Measurements from ENCODE around the gene LAMP1. TPM values are rescaled to one million over a fixed set of nuclear protein-coding genes. Genes with fewer than 3 reads are reported as not detected.
"Not testable (repeated sequence)": the region's sequence is repeated elsewhere in the genome, so short reads cannot be mapped to it uniquely, and the experiment has no call there.

Gene LAMP1
- total and polyA plus RNA-seq, 2 donors from 2014 or later = 210 to 256 TPM

DNA sequence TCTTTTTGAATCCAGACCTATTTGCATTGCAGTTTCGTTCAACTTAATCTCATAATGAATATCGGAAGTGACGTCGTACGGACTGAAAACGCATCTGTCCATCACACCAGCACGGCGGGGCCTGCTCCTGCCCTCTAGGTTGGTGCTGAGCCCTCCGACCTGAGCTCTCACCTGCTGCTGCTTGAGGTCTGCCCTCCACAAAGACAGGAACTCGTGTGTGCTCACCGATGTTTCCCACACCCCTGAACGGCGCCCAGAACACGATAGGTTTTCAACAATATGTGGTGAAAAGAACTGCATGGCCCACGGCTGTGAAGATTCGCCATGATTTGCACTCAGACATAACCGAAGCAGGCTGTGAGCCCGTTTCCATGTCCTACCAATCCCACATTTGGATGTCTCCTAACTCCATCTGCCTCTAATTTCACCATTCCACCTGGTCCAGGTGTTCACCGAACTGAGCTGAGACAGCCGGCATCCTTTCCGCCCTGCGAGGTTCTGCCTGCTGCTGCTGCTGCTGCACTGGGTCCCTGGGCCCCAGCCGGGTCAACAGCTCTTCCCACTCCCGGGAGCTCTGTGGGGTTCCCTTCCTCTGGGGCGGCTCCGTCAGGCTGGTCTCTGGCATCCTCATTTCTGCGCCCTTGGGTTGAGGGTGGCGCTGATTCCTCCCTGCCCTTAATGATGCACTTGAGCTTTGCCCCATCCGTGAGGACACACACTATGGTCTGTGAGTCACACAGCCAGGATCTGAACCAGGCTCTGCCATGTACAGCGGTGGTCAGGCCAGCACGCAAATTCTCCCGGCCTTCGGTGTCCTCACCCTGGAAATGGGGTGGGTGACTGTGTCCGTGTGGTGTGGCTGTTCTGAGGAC is 46.0 kb downstream of the LAMP1 start:
- H3K4me1 ChIP-seq (ENCODE audit: control insufficient read depth in 2 of 3, insufficient read depth in 2 of 3, low read depth in 1 of 3, low read length in 3 of 3) = no peaks in the 10 kb centered on the region
- TF ChIP-seq, protein P1, sequence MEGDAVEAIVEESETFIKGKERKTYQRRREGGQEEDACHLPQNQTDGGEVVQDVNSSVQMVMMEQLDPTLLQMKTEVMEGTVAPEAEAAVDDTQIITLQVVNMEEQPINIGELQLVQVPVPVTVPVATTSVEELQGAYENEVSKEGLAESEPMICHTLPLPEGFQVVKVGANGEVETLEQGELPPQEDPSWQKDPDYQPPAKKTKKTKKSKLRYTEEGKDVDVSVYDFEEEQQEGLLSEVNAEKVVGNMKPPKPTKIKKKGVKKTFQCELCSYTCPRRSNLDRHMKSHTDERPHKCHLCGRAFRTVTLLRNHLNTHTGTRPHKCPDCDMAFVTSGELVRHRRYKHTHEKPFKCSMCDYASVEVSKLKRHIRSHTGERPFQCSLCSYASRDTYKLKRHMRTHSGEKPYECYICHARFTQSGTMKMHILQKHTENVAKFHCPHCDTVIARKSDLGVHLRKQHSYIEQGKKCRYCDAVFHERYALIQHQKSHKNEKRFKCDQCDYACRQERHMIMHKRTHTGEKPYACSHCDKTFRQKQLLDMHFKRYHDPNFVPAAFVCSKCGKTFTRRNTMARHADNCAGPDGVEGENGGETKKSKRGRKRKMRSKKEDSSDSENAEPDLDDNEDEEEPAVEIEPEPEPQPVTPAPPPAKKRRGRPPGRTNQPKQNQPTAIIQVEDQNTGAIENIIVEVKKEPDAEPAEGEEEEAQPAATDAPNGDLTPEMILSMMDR (IDR thresholded peaks at IDR 0.05; ENCODE audit: borderline replicate concordance, extremely low read depth, insufficient read depth) = no peak
- DNase-seq (peak in 1 of 5 donors; percentile 58), FAIRE-seq (no peak)
- H3K36me3 ChIP-seq (ENCODE audit: control insufficient read depth in 2 of 3, insufficient read depth in 3 of 3, low read length in 3 of 3) = peaks cover 0 to 8% (median 2%) of the 10 kb centered on the region in 3 donors
- no peak overlapping the region for H3K9ac ChIP-seq (ENCODE audit: low read length in 3 of 3)
- no peaks in the 10 kb centered on the region for H3K27me3 ChIP-seq (ENCODE audit: control insufficient read depth, insufficient read depth, low read length)
- H3K27ac ChIP-seq (ENCODE audit: low read depth in 2 of 2, low read length in 2 of 2) = no peak overlapping the region
- intact Hi-C loops (cut with DNase I) = no loop called here
- H3K4me3 ChIP-seq (ENCODE audit: low read length in 3 of 3) = no peak overlapping the region
- H3K9me3 ChIP-seq (ENCODE audit: control insufficient read depth in 2 of 3, insufficient read depth in 1 of 3, low read length in 3 of 3) = no peaks in the 10 kb centered on the region

DNA sequence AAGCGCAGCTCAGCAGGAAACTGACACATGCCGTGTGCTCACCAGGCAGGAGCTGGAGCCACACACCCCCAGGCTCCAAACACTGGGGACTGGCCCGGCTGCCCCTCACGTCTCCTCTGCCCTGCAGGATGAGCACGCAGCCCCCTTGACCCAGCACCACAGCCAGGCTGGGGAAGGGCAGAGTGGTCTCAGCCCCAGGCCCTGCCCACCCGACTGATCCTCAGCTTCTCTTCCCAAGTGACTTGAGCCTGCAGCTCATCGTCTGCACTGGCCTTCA is 46.6 kb downstream of the LAMP1 start:
- no peak overlapping the region for H3K27ac ChIP-seq (ENCODE audit: low read depth in 2 of 2, low read length in 2 of 2)
- H3K4me1 ChIP-seq (ENCODE audit: control insufficient read depth in 2 of 3, insufficient read depth in 2 of 3, low read depth in 1 of 3, low read length in 3 of 3) = no peaks in the 10 kb centered on the region
- H3K4me3 ChIP-seq (ENCODE audit: low read length in 3 of 3) = no peak overlapping the region
- intact Hi-C loops (cut with DNase I) = no loop called here
- no peaks in the 10 kb centered on the region for H3K27me3 ChIP-seq (ENCODE audit: control insufficient read depth, insufficient read depth, low read length)
- no peaks in the 10 kb centered on the region for H3K9me3 ChIP-seq (ENCODE audit: control insufficient read depth in 2 of 3, insufficient read depth in 1 of 3, low read length in 3 of 3)
- TF ChIP-seq, protein P1 (IDR thresholded peaks at IDR 0.05; ENCODE audit: borderline replicate concordance, extremely low read depth, insufficient read depth) = no peak
- FAIRE-seq (no peak), DNase-seq (peak in 1 of 5 donors; percentile 38)
- H3K36me3 ChIP-seq (ENCODE audit: control insufficient read depth in 2 of 3, insufficient read depth in 3 of 3, low read length in 3 of 3) = peaks cover 0 to 8% (median 0%) of the 10 kb centered on the region in 3 donors
- H3K9ac ChIP-seq (ENCODE audit: low read length in 3 of 3) = no peak overlapping the region

DNA sequence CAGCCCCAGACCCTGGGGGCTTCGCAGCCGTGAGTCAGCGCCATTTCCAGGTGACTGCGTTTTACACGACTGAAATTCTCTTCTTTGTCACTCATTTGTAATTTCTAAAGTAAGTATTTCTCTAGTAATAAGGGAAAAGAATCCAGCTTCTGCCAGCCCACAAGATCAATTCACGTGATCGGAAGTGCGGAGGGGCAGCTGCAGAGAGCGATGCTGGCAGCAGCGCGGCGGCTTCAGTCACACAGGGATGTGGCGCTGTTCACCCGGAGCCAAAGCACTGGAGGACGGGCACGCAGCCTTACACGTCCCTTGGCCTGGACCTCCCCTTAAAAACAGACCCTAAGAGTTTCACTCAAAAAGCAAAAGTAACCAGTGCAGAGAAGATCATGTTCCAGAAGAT is 48.4 kb downstream of the LAMP1 start:
- FAIRE-seq (no peak), DNase-seq (peak in 1 of 5 donors; percentile 21)
- intact Hi-C loops (cut with DNase I) = no loop called here
- no peaks in the 10 kb centered on the region for H3K9me3 ChIP-seq (ENCODE audit: control insufficient read depth in 2 of 3, insufficient read depth in 1 of 3, low read length in 3 of 3)
- no peak overlapping the region for H3K9ac ChIP-seq (ENCODE audit: low read length in 3 of 3)
- H3K36me3 ChIP-seq (ENCODE audit: control insufficient read depth in 2 of 3, insufficient read depth in 3 of 3, low read length in 3 of 3) = peaks cover 0 to 9% (median 7%) of the 10 kb centered on the region in 3 donors
- H3K27ac ChIP-seq (ENCODE audit: low read depth in 2 of 2, low read length in 2 of 2) = no peak overlapping the region
- H3K4me1 ChIP-seq (ENCODE audit: control insufficient read depth in 2 of 3, insufficient read depth in 2 of 3, low read depth in 1 of 3, low read length in 3 of 3) = no peaks in the 10 kb centered on the region
- H3K4me3 ChIP-seq (ENCODE audit: low read length in 3 of 3) = no peak overlapping the region
- TF ChIP-seq, protein P1 (IDR thresholded peaks at IDR 0.05; ENCODE audit: borderline replicate concordance, extremely low read depth, insufficient read depth) = no peak
- H3K27me3 ChIP-seq (ENCODE audit: control insufficient read depth, insufficient read depth, low read length) = no peaks in the 10 kb centered on the region

DNA sequence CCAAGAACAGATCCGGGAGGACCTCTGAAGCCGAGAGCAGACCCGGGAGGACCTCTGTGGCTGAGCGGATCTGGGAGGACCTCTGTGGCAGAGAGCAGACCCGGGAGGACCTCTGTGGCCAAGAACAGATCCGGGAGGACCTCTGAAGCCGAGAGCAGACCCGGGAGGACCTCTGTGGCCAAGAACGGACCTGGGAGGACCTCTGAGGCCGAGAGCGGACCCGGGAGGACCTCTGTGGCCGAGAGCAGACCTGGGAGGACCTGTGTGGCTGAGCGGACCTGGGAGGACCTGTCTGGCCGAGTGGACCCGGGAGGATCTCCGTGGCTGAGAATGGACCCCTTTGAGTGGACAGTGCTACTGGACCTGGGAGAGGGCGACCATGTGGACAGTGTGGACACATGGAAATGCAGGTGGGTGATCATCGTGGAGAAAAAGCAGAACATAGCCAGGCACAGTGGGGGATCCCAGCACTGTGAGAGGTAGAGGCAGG is 50.7 kb downstream of the LAMP1 start:
- intact Hi-C loops (cut with DNase I); FAIRE-seq; H3K27ac ChIP-seq (ENCODE audit: low read depth in 2 of 2, low read length in 2 of 2); H3K27me3 ChIP-seq (ENCODE audit: control insufficient read depth, insufficient read depth, low read length); H3K9ac ChIP-seq (ENCODE audit: low read length in 3 of 3); H3K4me1 ChIP-seq (ENCODE audit: control insufficient read depth in 2 of 3, insufficient read depth in 2 of 3, low read depth in 1 of 3, low read length in 3 of 3); H3K9me3 ChIP-seq (ENCODE audit: control insufficient read depth in 2 of 3, insufficient read depth in 1 of 3, low read length in 3 of 3); H3K4me3 ChIP-seq (ENCODE audit: low read length in 3 of 3): not testable (repeated sequence)
- peak in 1 of 5 donors; percentile 48 for DNase-seq
- H3K36me3 ChIP-seq (ENCODE audit: control insufficient read depth in 2 of 3, insufficient read depth in 3 of 3, low read length in 3 of 3) = peaks cover 0 to 10% (median 9%) of the 10 kb centered on the region in 3 donors
